HG03558 (cell line): Measurements from ENCODE around the gene ZNF488.

Source experiments
- ATAC-seq: cut with Tn5 transposase; IDR thresholded peaks from one replicate; pipeline ENCODE4 v1.9.1; 2021; ENCODE audit warnings: moderate number of reproducible peaks; ENCODE audit not compliant: unreplicated experiment; ENCODE audit errors: extremely low read depth

Gene ZNF488

DNA sequence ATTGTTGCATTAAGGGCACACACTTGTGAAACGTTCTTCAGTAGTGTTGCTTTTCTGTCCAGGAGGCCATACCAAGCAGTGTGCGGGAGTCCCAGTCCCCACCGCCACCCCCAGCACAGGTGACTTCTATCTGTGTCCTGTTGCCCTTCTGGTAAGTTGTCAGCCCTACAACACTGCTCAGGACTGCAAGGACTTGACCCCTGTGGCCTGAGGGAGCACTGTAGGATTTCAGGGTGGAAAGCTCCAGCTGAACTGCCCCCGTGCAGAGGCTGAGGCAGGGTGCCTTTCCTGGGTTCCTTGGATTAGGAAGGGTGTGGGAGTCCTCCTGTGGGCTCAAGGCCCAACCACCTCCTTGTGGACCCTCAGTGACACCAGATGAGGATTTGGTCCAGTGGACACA lies 26.8 kb upstream of the ZNF488 start:
- no peak for ATAC-seq

DNA sequence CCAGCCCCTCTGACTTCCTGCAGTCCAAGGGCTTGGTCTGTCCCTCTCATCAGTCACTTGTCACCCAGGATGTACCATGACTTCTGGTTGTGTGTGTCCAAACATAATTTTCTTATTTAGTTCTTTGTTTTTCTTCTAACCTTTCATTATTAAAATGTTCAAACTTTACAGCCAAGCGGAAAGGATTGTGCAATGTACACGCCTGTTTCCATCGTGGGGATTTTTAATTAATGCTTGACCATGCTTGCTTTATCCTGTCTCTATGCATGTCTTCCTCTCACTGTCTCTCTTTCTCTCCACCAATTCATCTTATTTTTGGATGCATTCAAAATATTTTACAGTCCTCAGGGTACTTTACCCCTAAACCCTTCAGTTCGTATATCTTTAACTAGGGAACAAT lies 26.2 kb upstream of the ZNF488 start:
- ATAC-seq, result no peak

DNA sequence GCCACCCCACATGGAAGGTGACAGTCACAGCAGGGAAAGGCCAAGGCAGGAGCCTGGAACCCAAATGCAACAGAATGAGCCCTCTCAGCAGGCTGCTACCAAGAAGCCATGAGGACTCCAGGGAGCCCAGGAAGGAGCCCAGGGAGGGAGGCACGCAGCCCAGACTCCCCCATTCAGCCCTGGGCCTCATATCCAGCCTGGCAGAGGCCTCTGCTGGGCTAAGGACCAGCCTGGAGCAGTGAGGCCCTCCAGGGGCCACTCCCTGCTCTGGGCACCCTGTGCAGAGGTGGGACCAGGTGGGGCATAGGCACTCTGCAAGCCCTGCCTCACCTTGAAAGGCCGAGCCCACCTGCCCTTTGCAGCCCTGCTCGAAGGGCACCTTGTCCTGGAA lies 25.8 kb upstream of the ZNF488 start:
- no peak for ATAC-seq

DNA sequence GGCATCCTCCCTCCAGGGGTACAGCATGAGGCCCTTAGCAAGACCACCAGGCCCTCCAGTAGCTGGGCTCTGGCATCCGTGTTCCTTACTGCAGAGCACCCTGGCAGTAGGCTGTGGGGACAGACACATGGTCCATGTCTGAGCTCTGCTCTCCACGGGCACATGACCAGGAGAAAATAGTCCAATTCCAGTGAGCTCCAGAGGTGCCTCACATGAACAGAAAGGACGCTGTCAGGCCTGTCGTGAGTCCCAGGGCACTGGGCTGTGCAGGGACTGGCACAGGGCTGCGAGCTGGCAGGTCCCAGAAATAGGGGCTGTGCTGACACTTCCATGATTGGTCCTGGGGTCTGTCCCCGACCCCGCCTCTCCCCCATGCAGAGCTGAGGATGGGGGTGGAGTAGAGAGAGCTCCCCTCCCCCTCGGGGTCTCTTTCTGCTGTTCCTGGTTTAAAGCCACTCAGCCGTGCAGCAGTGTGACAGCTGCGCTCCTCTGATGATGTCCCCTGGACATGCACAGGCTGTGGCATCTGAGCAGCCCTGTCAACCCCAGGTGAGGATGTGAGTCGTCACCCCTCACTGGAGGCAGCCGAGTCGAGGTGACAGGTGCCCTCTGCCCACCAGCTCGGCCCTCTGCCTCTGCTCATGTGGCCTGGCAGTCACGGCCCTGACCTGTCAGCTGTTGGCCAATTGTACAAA lies 25.2 kb upstream of the ZNF488 start:
- no peak for ATAC-seq

DNA sequence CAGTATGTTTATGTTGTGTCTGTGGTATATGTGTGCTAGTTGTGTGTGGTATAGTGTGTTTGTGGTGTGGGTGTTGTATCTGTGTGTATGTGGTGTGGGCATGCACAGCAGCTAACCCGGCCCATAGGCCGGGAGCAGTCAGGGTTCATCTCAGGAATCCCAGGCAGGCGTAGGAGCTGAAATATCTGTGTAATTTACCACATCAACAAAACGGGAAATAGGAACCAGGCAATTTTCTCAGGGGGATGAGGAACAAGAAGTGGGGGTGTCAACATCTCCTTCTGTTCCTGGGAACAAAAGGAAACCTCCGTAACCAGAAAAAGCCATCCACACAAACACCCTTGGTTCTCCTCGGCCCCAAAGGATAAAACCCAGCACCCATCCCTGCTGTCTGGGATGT lies 24.5 kb upstream of the ZNF488 start:
- no peak for ATAC-seq

DNA sequence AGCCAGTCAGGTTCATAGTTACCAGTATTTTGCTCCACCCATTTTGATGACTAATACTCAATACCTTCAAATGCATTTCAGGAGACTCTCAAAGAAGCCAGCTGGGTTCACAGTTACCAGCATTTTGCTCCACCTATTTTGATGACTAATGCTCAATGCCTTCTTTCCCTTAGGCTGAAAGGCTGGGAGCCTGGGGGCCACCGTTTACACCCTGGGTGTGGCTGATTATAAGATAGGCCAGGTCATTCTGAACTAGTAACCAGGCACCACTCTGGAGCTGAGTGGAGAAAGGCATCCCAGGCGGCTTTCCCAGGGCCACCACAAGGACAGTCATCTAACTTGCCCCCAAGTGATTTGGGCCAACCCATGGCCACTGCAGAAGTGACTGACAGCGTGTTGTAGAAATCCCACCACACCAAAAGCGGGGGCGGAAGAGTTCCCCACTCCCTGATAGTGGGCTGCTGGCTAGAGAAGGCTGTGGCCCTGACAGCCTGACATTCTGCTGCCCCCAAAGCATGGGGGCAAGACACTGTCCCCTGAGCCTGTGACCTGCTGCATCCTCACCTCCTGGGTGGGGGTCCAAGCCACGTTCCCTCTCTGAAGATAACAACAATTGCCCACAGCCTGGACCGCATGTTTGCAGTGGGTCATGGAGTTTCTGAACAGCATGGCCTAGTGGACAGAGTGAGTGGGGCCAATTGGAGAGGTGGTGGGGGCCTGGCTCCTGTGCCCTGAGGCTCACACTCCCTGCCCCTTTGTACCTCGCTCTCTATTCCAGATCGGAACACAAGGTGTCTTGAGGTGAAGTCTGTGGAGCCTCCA lies 23.0 kb upstream of the ZNF488 start:
- ATAC-seq, result no peak

DNA sequence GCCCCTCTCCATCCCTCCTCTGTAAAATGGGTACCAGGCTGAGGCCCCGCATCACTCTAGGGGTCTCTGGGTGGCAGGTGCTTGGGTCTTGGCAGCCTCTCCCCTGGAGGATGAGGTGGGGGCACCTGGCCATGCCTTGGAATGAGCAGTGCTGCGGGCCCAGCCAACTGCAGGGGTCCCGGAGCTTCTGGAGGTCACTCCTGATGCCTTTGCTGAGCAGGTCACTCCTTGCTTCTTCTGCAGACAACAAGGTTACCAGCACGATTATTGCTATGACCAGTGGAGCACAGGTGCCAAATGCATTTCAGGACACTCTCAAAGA lies 22.4 kb upstream of the ZNF488 start:
- no peak for ATAC-seq

DNA sequence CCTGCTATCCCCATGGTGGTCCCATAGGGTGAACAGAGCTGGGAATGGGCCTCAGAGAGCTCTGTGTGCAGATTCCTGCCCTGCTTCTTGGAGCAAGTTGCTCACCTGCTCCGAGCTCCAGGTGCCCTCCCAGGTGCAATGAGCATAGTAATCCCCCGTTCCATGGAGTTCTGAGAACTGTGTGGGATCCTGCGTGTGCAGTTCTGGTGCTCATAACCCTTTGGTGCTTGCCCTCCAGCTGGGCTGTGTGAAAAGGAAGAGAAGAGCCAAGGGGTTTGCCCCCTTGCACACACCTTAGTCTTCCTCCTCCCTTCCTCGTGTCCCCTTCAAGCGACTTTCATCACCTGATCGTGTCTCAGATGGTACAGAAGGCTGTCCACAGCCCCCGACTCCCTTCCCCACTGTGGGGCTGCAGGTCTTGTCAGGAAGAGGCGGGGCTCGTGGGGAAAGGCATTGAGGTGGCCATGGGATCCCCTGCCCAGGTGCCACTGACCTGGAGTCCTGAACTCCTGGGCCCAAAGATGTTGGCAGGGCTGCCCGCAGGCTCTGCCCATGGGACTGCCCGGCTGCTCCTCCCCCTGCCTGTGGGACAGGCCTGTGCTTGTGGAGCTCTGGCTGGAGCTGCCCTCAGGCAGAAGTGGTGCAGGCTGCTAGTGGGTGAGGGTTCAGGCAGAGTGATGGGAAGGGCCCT lies 21.9 kb upstream of the ZNF488 start:
- ATAC-seq, result no peak

DNA sequence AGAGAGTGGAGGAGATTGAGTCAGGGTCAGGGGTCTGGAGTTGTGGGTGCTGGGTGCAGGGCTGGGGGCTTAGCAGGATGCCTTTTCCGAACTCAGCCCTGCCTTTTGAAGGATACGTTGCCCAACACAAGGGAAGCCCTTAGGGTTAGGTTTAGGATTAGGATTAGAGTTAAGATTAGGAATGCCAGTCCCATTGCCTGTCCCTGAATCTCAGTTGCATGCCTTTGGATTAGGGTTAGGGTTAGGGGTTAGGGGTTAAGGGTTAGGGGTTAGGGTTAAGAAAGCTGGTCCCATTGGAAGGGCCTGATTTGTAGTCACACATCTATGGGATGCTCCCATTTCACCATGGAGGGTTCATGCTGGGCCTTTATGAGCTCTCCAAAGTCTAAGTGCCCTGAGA lies 20.8 kb upstream of the ZNF488 start:
- ATAC-seq, result no peak

DNA sequence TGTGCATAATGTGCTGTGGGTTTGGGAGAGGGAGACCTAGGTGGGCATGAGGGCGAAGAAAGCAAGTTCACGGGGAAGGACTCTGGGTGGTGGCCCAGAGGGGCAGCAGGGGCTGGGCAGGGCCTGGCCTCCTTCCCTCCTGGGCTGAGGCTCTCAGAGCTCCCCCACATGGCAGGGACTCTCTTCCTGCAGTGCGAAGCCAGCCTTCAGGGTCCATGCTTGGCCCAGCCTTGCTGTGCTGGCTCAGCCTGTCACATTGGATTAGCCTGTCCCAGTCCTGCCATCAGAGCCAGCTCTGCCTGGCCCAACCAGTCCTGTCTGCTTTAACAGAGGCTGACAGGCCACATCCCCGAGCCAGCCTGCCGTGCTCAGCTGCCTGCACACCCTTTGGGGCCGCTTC lies 20.4 kb upstream of the ZNF488 start:
- ATAC-seq, result no peak

DNA sequence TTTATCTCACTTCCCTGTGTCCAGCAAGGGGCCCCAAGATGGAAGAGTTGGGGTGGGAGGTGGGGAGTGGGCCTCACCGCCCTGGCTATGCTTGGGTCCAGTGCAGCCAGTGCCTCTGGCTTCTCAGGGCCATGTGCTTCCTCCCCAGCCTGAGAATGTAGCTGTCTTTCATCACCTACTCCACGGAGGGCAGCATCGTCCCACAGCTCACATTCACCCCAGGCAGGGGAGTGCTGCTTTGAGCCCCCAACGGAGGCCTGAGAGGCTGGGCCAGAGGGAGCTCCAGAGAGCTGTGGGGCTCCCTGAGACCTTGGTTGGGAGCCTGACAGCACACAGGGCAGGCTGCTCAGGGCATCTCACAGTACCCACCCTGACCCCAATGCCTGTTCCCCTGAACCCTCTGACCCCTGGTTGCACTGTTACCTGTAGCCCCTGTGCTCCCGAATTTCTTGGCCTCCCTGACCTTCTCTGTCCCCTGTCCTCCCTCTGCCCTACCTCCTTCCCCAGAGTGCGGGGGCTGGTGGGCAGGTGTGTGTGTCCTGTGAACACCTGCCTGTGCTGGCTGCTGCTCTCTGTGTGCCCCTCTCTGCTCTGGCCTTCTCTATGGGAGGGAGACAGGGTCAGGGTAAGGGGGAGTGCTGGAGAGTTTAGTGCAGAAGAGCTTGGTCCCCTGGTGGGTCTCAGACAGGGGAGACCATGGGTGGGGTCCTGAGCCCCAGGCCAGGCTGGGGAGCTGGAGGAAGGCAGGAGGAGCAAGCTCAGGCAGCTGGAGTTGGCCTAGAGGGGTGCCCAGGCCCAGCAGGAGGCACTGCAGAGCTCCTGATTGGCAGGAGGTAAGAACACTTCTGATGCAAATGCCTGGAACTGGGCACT lies 19.6 kb upstream of the ZNF488 start:
- no peak for ATAC-seq

DNA sequence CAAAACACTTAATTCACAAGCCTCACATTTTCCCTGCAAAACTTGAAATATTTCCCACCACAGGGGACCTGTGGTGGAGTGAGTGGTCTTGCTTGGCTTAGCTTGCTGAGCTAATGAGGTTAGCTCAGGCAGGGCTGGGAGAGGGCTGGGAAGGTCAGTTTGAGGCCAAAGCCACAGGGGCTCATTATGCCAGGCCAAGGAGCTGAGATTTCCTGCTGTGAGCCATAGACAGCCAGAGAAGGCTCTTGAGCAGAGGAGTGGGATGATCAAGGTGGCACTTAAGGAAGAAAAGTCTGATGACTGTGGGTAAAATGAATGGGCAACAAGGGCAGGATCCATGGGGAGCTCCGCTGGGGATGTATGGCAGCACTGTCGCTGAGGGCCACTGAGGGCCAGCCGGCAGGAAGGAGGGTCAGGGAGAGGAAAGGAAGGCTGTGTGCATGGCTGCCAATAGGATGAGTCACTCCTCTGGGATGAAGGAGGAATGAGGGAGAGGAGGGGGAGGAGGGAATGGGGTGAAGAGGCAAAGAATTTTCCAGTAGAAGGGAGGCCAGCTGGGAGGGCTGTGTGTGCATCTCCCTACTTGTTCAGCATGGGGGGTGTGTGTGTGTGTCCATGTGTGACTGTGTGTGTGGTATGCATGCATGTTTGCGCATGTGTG lies 18.7 kb upstream of the ZNF488 start:
- no peak for ATAC-seq

DNA sequence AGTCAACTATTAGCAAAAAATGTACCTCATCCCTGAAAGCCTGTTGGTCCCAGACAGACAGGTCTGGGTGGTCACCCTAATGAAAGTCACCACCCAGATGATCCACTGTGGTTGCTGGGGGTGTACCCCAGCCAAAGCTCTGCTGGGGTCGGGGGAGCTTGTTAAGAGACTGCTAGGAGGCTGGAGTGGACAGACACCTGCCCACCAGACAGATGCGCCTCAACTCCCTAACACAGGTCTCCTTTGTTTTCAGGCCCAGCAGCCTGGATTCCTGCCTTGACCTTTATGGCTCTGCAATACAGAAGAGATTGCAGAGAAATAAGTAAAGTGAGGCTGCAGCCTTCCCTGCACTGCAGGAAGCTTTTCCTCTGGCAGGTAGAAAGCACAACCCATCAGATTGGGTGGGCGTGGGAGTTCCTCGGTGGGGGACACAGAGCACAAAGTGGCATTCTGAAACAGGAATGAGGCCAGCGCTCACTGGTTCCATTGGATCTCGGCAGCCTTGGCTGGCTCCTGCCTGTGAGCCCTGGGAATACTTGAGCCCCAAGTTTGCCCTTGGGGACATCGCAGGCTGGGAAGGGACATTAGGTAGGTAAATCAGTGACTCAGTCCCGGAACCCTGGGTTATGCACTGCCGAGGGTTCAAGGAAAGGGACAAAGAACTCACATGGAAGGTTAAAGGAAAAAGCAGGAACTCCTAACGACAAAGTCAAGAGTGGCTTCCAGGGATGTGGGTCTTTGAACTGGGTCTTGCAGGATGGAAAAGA lies 18.0 kb upstream of the ZNF488 start:
- ATAC-seq, result no peak

DNA sequence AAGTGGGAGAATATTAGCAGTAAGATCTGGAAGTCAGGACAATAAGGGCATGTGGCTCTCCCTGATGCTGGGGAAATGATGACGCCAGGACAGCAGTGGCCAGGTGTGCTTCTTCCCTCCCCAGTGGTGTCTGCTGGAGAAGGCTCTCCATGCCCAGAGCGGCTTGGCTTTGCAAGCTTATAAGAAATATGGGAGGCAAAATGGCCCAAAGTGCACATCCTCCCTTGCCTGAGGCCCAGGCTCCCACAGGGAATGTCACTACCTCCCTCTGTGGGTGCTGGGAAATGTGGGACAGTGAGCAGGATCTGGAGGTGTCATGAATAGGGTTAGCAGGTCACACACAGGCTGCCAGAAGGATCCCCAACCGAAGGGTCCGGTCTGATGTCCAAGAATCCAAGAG lies 17.1 kb upstream of the ZNF488 start:
- no peak for ATAC-seq

DNA sequence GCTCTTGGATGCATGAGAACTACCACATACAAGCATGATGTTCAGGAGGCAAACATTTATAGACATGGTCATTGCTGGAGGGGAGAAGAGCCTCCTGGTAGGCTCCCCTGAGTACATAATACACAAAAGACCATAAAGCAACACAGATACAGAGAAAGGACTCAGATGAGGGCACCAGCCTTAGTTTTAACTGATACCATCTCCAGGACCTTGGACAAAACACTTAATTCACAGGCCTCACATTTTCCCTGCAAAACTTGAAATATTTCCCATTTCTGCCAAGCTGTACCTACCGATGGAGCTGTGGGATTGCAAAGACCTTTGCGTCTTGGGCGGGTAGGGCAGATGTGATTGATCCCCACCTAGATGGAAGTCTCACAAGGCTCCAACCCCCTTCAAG lies 16.7 kb upstream of the ZNF488 start:
- no peak for ATAC-seq

DNA sequence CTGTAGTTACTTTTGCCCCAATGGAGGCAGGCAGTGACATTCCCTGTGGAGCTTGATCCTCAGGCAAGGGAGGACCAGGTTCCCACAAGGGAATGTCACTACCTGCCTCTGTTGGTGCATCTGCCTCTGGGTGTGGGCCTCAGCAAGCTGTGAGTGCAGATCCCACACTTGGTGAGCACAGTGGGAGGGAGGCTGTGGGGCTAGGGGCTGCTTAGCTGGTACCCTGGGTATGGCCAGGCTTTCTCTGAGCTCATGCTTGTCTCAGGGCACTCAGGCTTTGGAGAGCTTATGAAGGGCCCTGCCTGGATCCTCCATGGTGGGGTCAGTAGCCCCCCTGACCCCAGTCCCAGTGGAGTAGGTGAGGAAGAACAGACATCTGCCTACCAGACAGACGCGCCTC lies 16.2 kb upstream of the ZNF488 start:
- no peak for ATAC-seq

DNA sequence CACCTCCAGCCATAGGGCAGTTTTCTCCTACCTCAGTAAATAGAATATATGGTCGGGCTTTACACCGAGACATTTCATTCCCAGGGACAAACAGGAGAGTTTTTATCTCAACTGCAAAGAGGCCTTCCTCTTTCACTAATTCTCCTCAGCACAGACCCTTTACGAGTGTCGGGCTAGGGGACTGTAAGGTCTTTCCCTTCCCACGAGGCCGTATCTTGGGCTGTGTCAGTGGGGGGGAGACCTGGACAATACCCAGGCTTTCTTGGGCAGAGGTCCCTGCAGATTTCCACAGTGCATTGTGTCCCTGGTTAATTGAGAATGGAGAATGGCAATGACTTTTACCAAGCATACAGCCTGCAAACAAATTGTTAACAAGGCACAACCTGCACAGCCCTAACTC lies 13.2 kb upstream of the ZNF488 start:
- ATAC-seq, result no peak

DNA sequence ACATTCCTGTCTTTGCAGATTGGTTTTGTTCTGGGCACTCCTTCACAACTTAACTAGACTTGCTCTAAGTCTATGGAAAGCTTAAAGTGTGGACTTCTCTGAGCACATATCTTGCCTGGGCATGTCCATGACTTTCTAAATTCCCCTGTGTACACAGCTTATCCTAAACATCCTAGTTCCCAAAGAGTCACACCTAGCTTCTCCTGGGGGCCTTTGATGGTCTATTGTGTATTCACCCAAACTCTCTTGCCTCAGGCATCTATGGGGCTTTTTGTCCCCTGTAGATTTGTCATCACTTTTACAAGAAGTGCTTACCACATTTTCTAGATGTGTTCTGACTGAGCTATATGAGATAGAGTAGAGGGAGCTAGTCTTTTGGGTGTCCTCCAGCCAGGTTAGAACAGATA lies 12.2 kb upstream of the ZNF488 start:
- no peak for ATAC-seq

DNA sequence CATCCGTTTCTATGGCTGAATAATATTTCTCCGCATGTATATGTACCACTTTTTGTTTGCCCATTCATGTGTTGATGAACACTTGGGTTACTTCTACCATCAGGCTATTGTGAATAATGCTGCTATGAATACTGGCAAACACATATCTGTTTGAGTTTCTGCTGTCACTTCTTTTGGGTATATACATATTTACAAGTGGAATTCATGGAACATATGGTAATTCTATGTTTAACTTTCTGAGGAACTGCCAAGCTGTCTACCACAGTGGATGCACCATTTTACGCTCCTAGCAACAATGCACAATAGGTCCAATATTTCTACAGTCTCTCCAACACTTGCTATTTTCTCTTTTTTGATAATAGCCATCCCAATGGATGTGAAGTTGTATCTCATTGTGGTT lies 5.5 kb upstream of the ZNF488 start:
- no peak for ATAC-seq
